HG03354 (cell line): ENCODE results near the gene KDM4B.

Source experiments
- ATAC-seq: cut with Tn5 transposase; IDR thresholded peaks from one replicate; pipeline ENCODE4 v1.9.1; 2021; ENCODE audit warnings: mild to moderate bottlenecking; ENCODE audit not compliant: unreplicated experiment, poor library complexity, severe bottlenecking

KDM4B gene

GRCh38 chr19:5063873-5064645, 95.1 kb downstream of the KDM4B start:
- no peak for ATAC-seq

GRCh38 chr19:5064896-5065295, 96.0 kb downstream of the KDM4B start:
- no peak for ATAC-seq

GRCh38 chr19:5065663-5066093, 96.8 kb downstream of the KDM4B start:
- ATAC-seq = no peak

- ATAC-seq = no peak
These were observed 97.9 kb downstream of the KDM4B start for GRCh38 chr19:5066768-5067167.

- ATAC-seq = no peak
These were observed 98.8 kb downstream of the KDM4B start for GRCh38 chr19:5067678-5068077.

GRCh38 chr19:5068233-5069072, 99.5 kb downstream of the KDM4B start:
- ATAC-seq = no peak

GRCh38 chr19:5070331-5070730, 101.4 kb downstream of the KDM4B start:
- ATAC-seq = no peak

- no peak for ATAC-seq
These were observed 102.0 kb downstream of the KDM4B start for GRCh38 chr19:5070930-5071329.

GRCh38 chr19:5071579-5071978, 102.7 kb downstream of the KDM4B start:
- no peak for ATAC-seq

GRCh38 chr19:5072115-5072514, 103.2 kb downstream of the KDM4B start:
- no peak for ATAC-seq

GRCh38 chr19:5073153-5073844, 104.4 kb downstream of the KDM4B start:
- ATAC-seq = no peak

- no peak for ATAC-seq
These were observed 105.5 kb downstream of the KDM4B start for GRCh38 chr19:5074407-5074806.

GRCh38 chr19:5074830-5075394, 106.0 kb downstream of the KDM4B start:
- no peak for ATAC-seq

GRCh38 chr19:5075597-5075996, 106.7 kb downstream of the KDM4B start:
- no peak for ATAC-seq

GRCh38 chr19:5076440-5077208, 107.7 kb downstream of the KDM4B start:
- no peak for ATAC-seq

- no peak for ATAC-seq
These were observed 108.2 kb downstream of the KDM4B start for GRCh38 chr19:5077209-5077515.

- no peak for ATAC-seq
These were observed 109.3 kb downstream of the KDM4B start for GRCh38 chr19:5078182-5078581.

GRCh38 chr19:5078666-5079065, 109.8 kb downstream of the KDM4B start:
- ATAC-seq = no peak

GRCh38 chr19:5079071-5079774, 110.3 kb downstream of the KDM4B start:
- no peak for ATAC-seq
